Adrenal gland (tissue), 12 donors: ENCODE measurements around the gene ABCA13. TPM values are rescaled to one million over a fixed set of nuclear protein-coding genes. Genes with fewer than 3 reads are reported as not detected.

ENCODE experiments used
- DNase-seq, 7 donors: peaks; one replicate each; pipeline ENCODE4 v3.0.0-alpha.2; 2019 to 2020
- H3K27ac ChIP-seq, 5 donors: fragments of 200-600 bp; sonication (generic) in 4 of 5; 1 replicate in 3 of 5; 2 replicates in 2 of 5; pipeline versions ENCODE4 v1.5.1 to v1.8.0; 2016 to 2020; ENCODE audit warnings: mild to moderate bottlenecking in 1 of 5
- H3K27me3 ChIP-seq: fragments of 200-600 bp; 2 replicates; pipeline ENCODE4 v1.8.0; 2021
- H3K36me3 ChIP-seq, 2 donors: fragments of 200-600 bp; replicated peaks in 1 of 2; 1 replicate in 1 of 2; 2 replicates in 1 of 2; pipeline versions ENCODE4 v1.5.1 to v1.8.0; 2018 to 2022
- H3K4me1 ChIP-seq, 2 donors: fragments of 200-600 bp; replicated peaks in 1 of 2; 1 replicate in 1 of 2; 2 replicates in 1 of 2; pipeline versions ENCODE4 v1.5.1 to v1.8.0; 2018 to 2021
- H3K4me3 ChIP-seq, 4 donors: fragments of 200-600 bp; sonication (generic) in 3 of 4; one replicate each; pipeline ENCODE4 v1.5.1; 2016 to 2018
- H3K9me3 ChIP-seq, 3 donors: fragments of 200-600 bp; sonication (generic) in 1 of 3; replicated peaks in 1 of 3; 1 replicate in 2 of 3; 2 replicates in 1 of 3; pipeline versions ENCODE4 v1.5.1 to v1.8.0; 2016 to 2021
- CTCF ChIP-seq, 6 experiments: fragments of 450-650 bp in 4 of 6; fragments of 200-600 bp in 2 of 6; sonication (generic) in 1 of 6; IDR thresholded peaks; 1 replicate in 5 of 6; 2 replicates in 1 of 6; pipeline versions ENCODE4 v1.5.1 to v1.8.0; 2016 to 2021; ENCODE audit warnings: antibody characterized with exemption in 6 of 6, mild to moderate bottlenecking in 2 of 6, moderate library complexity in 1 of 6
- POLR2A ChIP-seq, 2 donors: fragments of 450-650 bp; IDR thresholded peaks; one replicate each; pipeline ENCODE4 v1.6.1; 2017; ENCODE audit warnings: antibody characterized with exemption in 2 of 2, mild to moderate bottlenecking in 2 of 2, moderate library complexity in 1 of 2
- WGBS, 4 donors: extraction: QIAGEN DNeasy Blood & Tissue Kit in 2 of 4; methylation state at CpG; one replicate each; pipeline versions ENCODE4 v1.1.5 to v1.1.7; 2013 to 2017; 5-methylcytosine and 5-hydroxymethylcytosine counted together
- intact Hi-C, 2 donors: fragments of 100-400 bp; cut with DNase I; formaldehyde crosslinking; loops; one replicate each; pipeline versions ENCODE4 v1.14.1 to v1.15.0; 2022 to 2023
- polyA plus RNA-seq, 3 donors: library from polyadenylated mRNA; stranded (reverse); fragments of 200-250 nt in 2 of 3; fragments of 350-450 nt in 1 of 3; fragmentation: Illumina TruSeq in 1 of 3; extraction: RNeasy Lipid Tissue Mini Kit (QIAGEN cat#74804) in 1 of 3; gene quantifications; one replicate each; pipeline ENCODE4 v1.2.3, GENCODE V29; 2013 to 2014
- total RNA-seq, 9 donors: library from RNA; depleted of rRNA in 4 of 9; stranded (reverse); fragments of >200 nt in 4 of 9; fragments of 120-200 nt in 1 of 9; fragmentation: NEBNext Ultra II Directional in 1 of 9; extraction: Animal tissue kit (Norgen Biotek cat#: 25700) in 1 of 9; gene quantifications; one replicate each; pipeline versions ENCODE4 v1.1.0 to v1.2.4, GENCODE V29; 2013 to 2023
- donor health status: healthy with polysubstance abuse.
- donor health status: Bipolar disorder and iron deficiency.
- donor health status: DM: yes; HTN: yes; CAD: no.
- donor health status: DM: no; HTN: no; CAD: no.
- donor health status: DM: no; HTN: no; CAD: no.
- donor health status: DM: yes; HTN: yes; CAD: no.

ABCA13 gene
- total and polyA plus RNA-seq, 12 donors, result 0.03 to 0.94 (median 0.09) TPM; not detected in 4

- no peaks in the 10 kb centered on the region for H3K4me1 ChIP-seq
- intact Hi-C loops, result no loop called here
- no peaks in the 10 kb centered on the region for H3K27me3 ChIP-seq
- no peak for DNase-seq
- whole genome bisulfite sequencing, 4 donors, result 56 to 73% (median 69%) methylated on average over 3 of the region's 3 CpGs
- TF ChIP-seq POLR2A (IDR thresholded peaks at IDR 0.05), result no peak
- TF ChIP-seq CTCF (IDR thresholded peaks at IDR 0.05), result no peak
- H3K36me3 ChIP-seq, result no peaks in the 10 kb centered on the region
- H3K4me3 ChIP-seq, result no peak overlapping the region
- no peaks in the 10 kb centered on the region for H3K9me3 ChIP-seq
- H3K27ac ChIP-seq, result no peak overlapping the region
These were observed 354.8 kb downstream of the ABCA13 start for GRCh38 chr7:48525736-48526732.

GRCh38 chr7:48528646-48529045 is 357.4 kb downstream of the ABCA13 start:
- Histone ChIP-seq H3K27ac (no peak overlapping the region), H3K9me3 (no peaks in the 10 kb centered on the region), H3K4me1 (no peaks in the 10 kb centered on the region), H3K27me3 (no peaks in the 10 kb centered on the region), H3K4me3 (no peak overlapping the region), H3K36me3 (no peaks in the 10 kb centered on the region)
- intact Hi-C loops, result no loop called here
- DNase-seq, result no peak
- WGBS, 4 donors, result 40 to 100% (median 59%) methylated on average over 1 of the region's 1 CpG
- TF ChIP-seq CTCF (IDR thresholded peaks at IDR 0.05), result no peak
- no peak for TF ChIP-seq POLR2A (IDR thresholded peaks at IDR 0.05)

DNA sequence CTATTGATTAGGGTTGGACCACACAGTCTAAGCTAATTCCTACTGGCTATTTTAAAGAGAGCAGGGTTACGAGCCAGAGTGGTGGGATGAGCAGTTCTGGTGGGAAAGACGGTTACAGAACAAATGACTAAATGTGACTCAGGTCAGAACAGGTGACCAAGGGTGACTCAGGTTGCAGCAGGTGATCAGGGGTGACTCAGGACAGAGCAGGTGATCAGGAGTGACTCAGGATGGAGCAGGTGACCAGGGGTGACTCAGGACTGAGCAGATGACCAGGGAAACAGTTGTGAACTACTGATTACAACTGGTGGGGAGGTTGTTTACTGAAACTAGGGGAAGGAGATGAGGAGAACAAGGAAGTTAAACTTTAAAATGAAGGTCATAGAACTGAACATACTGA is 366.3 kb downstream of the ABCA13 start:
- intact Hi-C loops, result no loop called here
- H3K36me3 ChIP-seq, result no peaks in the 10 kb centered on the region
- no peaks in the 10 kb centered on the region for H3K9me3 ChIP-seq
- DNase-seq, result no peak
- H3K27me3 ChIP-seq, result no peaks in the 10 kb centered on the region
- TF ChIP-seq POLR2A (IDR thresholded peaks at IDR 0.05) (no peak), CTCF (IDR thresholded peaks at IDR 0.05) (no peak)
- no peaks in the 10 kb centered on the region for H3K4me1 ChIP-seq
- H3K4me3 ChIP-seq, result no peak overlapping the region
- 78 to 96% (median 86%) methylated on average over 2 of the region's 2 CpGs for WGBS, 4 donors
- no peak overlapping the region for H3K27ac ChIP-seq

- WGBS, 4 donors, result 4 to 13% (median 8%) methylated on average over 1 of the region's 1 CpG
- H3K9me3 ChIP-seq, result no peaks in the 10 kb centered on the region
- DNase-seq, result peak in 1 of 7 donors; percentile 7
- no peaks in the 10 kb centered on the region for H3K36me3 ChIP-seq
- no peaks in the 10 kb centered on the region for H3K4me1 ChIP-seq
- no peak overlapping the region for H3K4me3 ChIP-seq
- TF ChIP-seq CTCF (IDR thresholded peaks at IDR 0.05) (no peak), POLR2A (IDR thresholded peaks at IDR 0.05) (no peak)
- no peaks in the 10 kb centered on the region for H3K27me3 ChIP-seq
- intact Hi-C loops, result no loop called here
- no peak overlapping the region for H3K27ac ChIP-seq
These were observed 369.5 kb downstream of the ABCA13 start for GRCh38 chr7:48540746-48541145.
